ENCODE measurements around the gene PTPRE.

DNA sequence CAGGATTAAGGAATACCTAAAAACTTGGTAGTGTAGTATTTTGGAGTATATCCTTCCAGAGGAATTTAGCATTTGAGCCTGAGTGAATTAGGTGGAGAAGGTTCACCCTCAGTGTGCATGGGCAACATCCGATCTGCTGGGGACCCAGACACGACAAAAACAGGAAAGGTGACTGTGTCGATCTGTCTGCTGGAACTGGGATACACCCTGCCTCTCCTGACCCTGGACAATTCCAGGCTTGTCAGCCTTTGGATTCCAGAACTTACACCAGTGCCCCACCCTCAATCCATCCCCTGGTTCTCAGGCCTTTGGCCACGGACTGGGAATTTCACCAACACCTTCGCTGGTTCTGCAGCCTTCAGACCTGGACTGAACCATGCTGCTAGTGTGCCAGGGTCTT is 41.9 kb downstream of the PTPRE start:
- TF ChIP-seq POLR2A (IDR thresholded peaks at IDR 0.05) = no peak
- TF ChIP-seq, protein P1, sequence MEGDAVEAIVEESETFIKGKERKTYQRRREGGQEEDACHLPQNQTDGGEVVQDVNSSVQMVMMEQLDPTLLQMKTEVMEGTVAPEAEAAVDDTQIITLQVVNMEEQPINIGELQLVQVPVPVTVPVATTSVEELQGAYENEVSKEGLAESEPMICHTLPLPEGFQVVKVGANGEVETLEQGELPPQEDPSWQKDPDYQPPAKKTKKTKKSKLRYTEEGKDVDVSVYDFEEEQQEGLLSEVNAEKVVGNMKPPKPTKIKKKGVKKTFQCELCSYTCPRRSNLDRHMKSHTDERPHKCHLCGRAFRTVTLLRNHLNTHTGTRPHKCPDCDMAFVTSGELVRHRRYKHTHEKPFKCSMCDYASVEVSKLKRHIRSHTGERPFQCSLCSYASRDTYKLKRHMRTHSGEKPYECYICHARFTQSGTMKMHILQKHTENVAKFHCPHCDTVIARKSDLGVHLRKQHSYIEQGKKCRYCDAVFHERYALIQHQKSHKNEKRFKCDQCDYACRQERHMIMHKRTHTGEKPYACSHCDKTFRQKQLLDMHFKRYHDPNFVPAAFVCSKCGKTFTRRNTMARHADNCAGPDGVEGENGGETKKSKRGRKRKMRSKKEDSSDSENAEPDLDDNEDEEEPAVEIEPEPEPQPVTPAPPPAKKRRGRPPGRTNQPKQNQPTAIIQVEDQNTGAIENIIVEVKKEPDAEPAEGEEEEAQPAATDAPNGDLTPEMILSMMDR (IDR thresholded peaks at IDR 0.05) = no peak

All from lower leg skin (tissue), 3 donors.